Astrocyte (in vitro differentiated cells and primary cell): ENCODE results near the gene CSGALNACT2. TPM values are rescaled to one million over a fixed set of nuclear protein-coding genes. Genes with fewer than 3 reads are reported as not detected.

ENCODE experiments used
- DNase-seq: peaks from one replicate; pipeline ENCODE4 v3.0.0-alpha.2; 2010; ENCODE audit warnings: low read depth
- FAIRE-seq: peaks from 2 replicates; lab custom pipeline; 2011; peaks lifted over from hg19 to GRCh38; lab: Jason Lieb, UNC
- H2AFZ ChIP-seq: 2 replicates; pipeline ENCODE4 v1.6.0; 2012; ENCODE audit warnings: low read depth, low read length, inconsistent platforms
- H3K27ac ChIP-seq: 2 replicates; pipeline ENCODE4 v1.5.1; 2011; ENCODE audit warnings: low read depth, low read length, inconsistent platforms
- H3K27me3 ChIP-seq: 2 replicates; pipeline ENCODE4 v1.6.0; 2011; ENCODE audit warnings: low read length, inconsistent platforms; ENCODE audit not compliant: insufficient read depth
- H3K36me3 ChIP-seq: 2 replicates; pipeline ENCODE4 v1.5.1; 2011; ENCODE audit warnings: low read length, inconsistent platforms; ENCODE audit not compliant: insufficient read depth
- H3K4me1 ChIP-seq: 2 replicates; pipeline ENCODE4 v1.5.1; 2011; ENCODE audit warnings: low read length, inconsistent platforms; ENCODE audit not compliant: insufficient read depth
- H3K4me2 ChIP-seq: 2 replicates; pipeline ENCODE4 v1.6.0; 2012; ENCODE audit warnings: low read length, inconsistent platforms
- H3K4me3 ChIP-seq: 2 replicates; pipeline ENCODE4 v1.5.1; 2011; ENCODE audit warnings: low read depth, mild to moderate bottlenecking, low read length, inconsistent platforms; ENCODE audit not compliant: insufficient read depth
- H3K79me2 ChIP-seq: 2 replicates; pipeline ENCODE4 v1.6.0; 2012; ENCODE audit warnings: mild to moderate bottlenecking, low read length, inconsistent platforms; ENCODE audit not compliant: insufficient read depth
- H3K9ac ChIP-seq: 2 replicates; pipeline ENCODE4 v1.6.0; 2012; ENCODE audit warnings: mild to moderate bottlenecking, low read length, inconsistent platforms
- H3K9me3 ChIP-seq: 2 replicates; pipeline ENCODE4 v1.5.1; 2012; ENCODE audit warnings: low read depth, mild to moderate bottlenecking, low read length, inconsistent platforms; ENCODE audit not compliant: insufficient read depth
- H4K20me1 ChIP-seq: 2 replicates; pipeline ENCODE4 v1.6.0; 2012; ENCODE audit warnings: low read length, inconsistent platforms; ENCODE audit not compliant: insufficient read depth
- H3K27ac Mint-ChIP-seq: one replicate; pipeline ENCODE4 v1.8.0; 2021; ENCODE audit warnings: mild to moderate bottlenecking, mixed read lengths; ENCODE audit not compliant: unreplicated experiment
- H3K27me3 Mint-ChIP-seq: one replicate; pipeline ENCODE4 v1.8.0; 2021; ENCODE audit warnings: low read depth, mixed read lengths; ENCODE audit not compliant: unreplicated experiment
- H3K36me3 Mint-ChIP-seq: one replicate; pipeline ENCODE4 v1.8.0; 2021; ENCODE audit warnings: low read depth, mixed read lengths; ENCODE audit not compliant: unreplicated experiment
- H3K4me1 Mint-ChIP-seq: one replicate; pipeline ENCODE4 v1.8.0; 2021; ENCODE audit warnings: low read depth, mixed read lengths; ENCODE audit not compliant: unreplicated experiment
- H3K4me3 Mint-ChIP-seq: one replicate; pipeline ENCODE4 v1.8.0; 2021; ENCODE audit warnings: mild to moderate bottlenecking, moderate library complexity, mixed read lengths; ENCODE audit not compliant: unreplicated experiment
- H3K9me3 Mint-ChIP-seq: one replicate; pipeline ENCODE4 v1.8.0; 2021; ENCODE audit warnings: mild to moderate bottlenecking, mixed read lengths; ENCODE audit not compliant: unreplicated experiment
- EZH2 ChIP-seq: IDR thresholded peaks from 2 replicates; pipeline ENCODE4 v1.6.1; 2012; ENCODE audit warnings: mild to moderate bottlenecking, low read length, inconsistent platforms; ENCODE audit not compliant: insufficient read depth
- total RNA-seq: library from RNA; stranded (reverse); gene quantifications from 2 replicates; pipeline ENCODE4 v1.2.1, GENCODE V29; 2021
- TF ChIP-seq, protein P1 (sequence below): IDR thresholded peaks from 2 replicates; pipeline ENCODE4 v1.5.1; 2011; ENCODE audit warnings: low read depth, mild to moderate bottlenecking, inconsistent platforms, low read length, moderate library complexity; ENCODE audit not compliant: insufficient read depth

The CSGALNACT2 gene
- total RNA-seq, 1 donor from 2014 or later, result 28.5 TPM

DNA sequence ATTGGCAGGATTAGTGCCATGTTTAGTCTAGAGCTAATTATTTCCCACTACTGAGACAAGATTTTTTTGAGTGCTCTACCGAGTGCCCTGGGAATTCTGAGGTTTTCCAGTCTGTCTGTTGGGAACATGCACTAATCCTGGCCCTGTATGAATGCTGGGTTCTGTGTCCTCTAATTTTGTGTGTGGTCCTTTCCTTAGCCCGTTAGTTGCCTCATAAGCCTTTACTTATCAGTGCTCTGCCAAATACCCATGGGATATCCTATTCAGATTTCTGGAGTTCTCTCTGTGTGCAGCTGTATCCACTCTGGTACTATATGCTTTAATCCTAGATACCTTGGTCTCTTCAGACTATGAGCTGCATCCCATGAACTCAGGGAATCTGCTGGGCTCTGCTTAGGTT is 13.1 kb downstream of the CSGALNACT2 start:
- H3K27me3 Mint-ChIP-seq, result no peaks in the 10 kb centered on the region
- H3K27ac Mint-ChIP-seq, result no peak overlapping the region
- H3K4me1 Mint-ChIP-seq, result peaks cover 8% of the 10 kb centered on the region
- Histone ChIP-seq H3K9ac (no peak overlapping the region), H3K4me1 (no peaks in the 10 kb centered on the region), H3K4me2 (no peak overlapping the region), H3K9me3 (no peaks in the 10 kb centered on the region), H3K79me2 (peaks cover 96% of the 10 kb centered on the region), H3K36me3 (no peaks in the 10 kb centered on the region), H3K4me3 (no peak overlapping the region), H4K20me1 (peaks cover 75% of the 10 kb centered on the region), H2AFZ (no peak overlapping the region), H3K27ac (no peak overlapping the region), H3K27me3 (no peaks in the 10 kb centered on the region)
- H3K9me3 Mint-ChIP-seq, result no peaks in the 10 kb centered on the region
- no peak for DNase-seq
- TF ChIP-seq EZH2, result no peak
- TF ChIP-seq, protein P1, sequence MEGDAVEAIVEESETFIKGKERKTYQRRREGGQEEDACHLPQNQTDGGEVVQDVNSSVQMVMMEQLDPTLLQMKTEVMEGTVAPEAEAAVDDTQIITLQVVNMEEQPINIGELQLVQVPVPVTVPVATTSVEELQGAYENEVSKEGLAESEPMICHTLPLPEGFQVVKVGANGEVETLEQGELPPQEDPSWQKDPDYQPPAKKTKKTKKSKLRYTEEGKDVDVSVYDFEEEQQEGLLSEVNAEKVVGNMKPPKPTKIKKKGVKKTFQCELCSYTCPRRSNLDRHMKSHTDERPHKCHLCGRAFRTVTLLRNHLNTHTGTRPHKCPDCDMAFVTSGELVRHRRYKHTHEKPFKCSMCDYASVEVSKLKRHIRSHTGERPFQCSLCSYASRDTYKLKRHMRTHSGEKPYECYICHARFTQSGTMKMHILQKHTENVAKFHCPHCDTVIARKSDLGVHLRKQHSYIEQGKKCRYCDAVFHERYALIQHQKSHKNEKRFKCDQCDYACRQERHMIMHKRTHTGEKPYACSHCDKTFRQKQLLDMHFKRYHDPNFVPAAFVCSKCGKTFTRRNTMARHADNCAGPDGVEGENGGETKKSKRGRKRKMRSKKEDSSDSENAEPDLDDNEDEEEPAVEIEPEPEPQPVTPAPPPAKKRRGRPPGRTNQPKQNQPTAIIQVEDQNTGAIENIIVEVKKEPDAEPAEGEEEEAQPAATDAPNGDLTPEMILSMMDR, result no peak
- H3K36me3 Mint-ChIP-seq, result no peaks in the 10 kb centered on the region
- H3K4me3 Mint-ChIP-seq, result no peak overlapping the region
- FAIRE-seq, result no peak

- Mint-ChIP-seq H3K36me3 (no peaks in the 10 kb centered on the region), H3K4me3 (no peak overlapping the region), H3K27me3 (no peaks in the 10 kb centered on the region), H3K4me1 (peaks cover 11% of the 10 kb centered on the region), H3K9me3 (no peaks in the 10 kb centered on the region), H3K27ac (no peak overlapping the region)
- peaks cover 95% of the 10 kb centered on the region for H3K79me2 ChIP-seq
- no peaks in the 10 kb centered on the region for H3K9me3 ChIP-seq
- H3K27ac ChIP-seq, result no peak overlapping the region
- TF ChIP-seq, protein P1, result no peak
- TF ChIP-seq EZH2, result no peak
- DNase-seq (no peak), FAIRE-seq (no peak)
- no peak overlapping the region for H2AFZ ChIP-seq
- no peaks in the 10 kb centered on the region for H3K4me1 ChIP-seq
- H3K4me2 ChIP-seq, result no peak overlapping the region
- H3K27me3 ChIP-seq, result no peaks in the 10 kb centered on the region
- peaks cover 64% of the 10 kb centered on the region for H4K20me1 ChIP-seq
- H3K36me3 ChIP-seq, result no peaks in the 10 kb centered on the region
- H3K4me3 ChIP-seq, result no peak overlapping the region
- no peak overlapping the region for H3K9ac ChIP-seq
Measured at GRCh38 chr10:43153901-43154300, 15.7 kb downstream of the CSGALNACT2 start.

GRCh38 chr10:43155221-43155620 is 17.0 kb downstream of the CSGALNACT2 start:
- Histone ChIP-seq H3K36me3 (no peaks in the 10 kb centered on the region), H3K4me1 (peaks cover 5% of the 10 kb centered on the region), H3K4me2 (no peak overlapping the region), H3K9ac (no peak overlapping the region), H3K27ac (no peak overlapping the region), H3K4me3 (no peak overlapping the region), H2AFZ (no peak overlapping the region), H3K27me3 (no peaks in the 10 kb centered on the region), H3K9me3 (no peaks in the 10 kb centered on the region), H4K20me1 (peaks cover 58% of the 10 kb centered on the region), H3K79me2 (peaks cover 83% of the 10 kb centered on the region)
- TF ChIP-seq EZH2, result no peak
- TF ChIP-seq, protein P1, result no peak
- FAIRE-seq, result no peak
- Mint-ChIP-seq H3K4me3 (no peak overlapping the region), H3K27me3 (no peaks in the 10 kb centered on the region), H3K27ac (no peak overlapping the region), H3K4me1 (peaks cover 12% of the 10 kb centered on the region), H3K9me3 (no peaks in the 10 kb centered on the region), H3K36me3 (no peaks in the 10 kb centered on the region)
- no peak for DNase-seq
